Endothelial cell of umbilical vein (primary cell): ENCODE results near the gene STXBP5.

Source experiments
- FOS ChIP-seq: IDR thresholded peaks from 2 replicates; pipeline ENCODE4 v1.6.1; 2011; ENCODE audit warnings: mild to moderate bottlenecking, low read length, moderate library complexity, borderline replicate concordance; ENCODE audit not compliant: insufficient read depth
- GATA2 ChIP-seq: IDR thresholded peaks from 2 replicates; pipeline ENCODE4 v1.7.0; 2011; ENCODE audit warnings: low read depth, mild to moderate bottlenecking, moderate library complexity, mixed read lengths, low read length; ENCODE audit not compliant: insufficient read length, insufficient read depth
- MYC ChIP-seq: IDR thresholded peaks from one replicate; pipeline ENCODE4 v1.6.1; 2011; ENCODE audit warnings: mild to moderate bottlenecking, low read depth, low read length
- POLR2A ChIP-seq: IDR thresholded peaks from 2 replicates; pipeline ENCODE4 v1.6.1; 2012; ENCODE audit warnings: low read depth, mild to moderate bottlenecking, control low read depth, low read length
- TF ChIP-seq, protein P1 (sequence below), 2 donors: IDR thresholded peaks; 1 replicate in 1 of 2; 2 replicates in 1 of 2; pipeline ENCODE4 v1.5.1; 2011; ENCODE audit warnings: low read length in 2 of 2, mild to moderate bottlenecking in 2 of 2, moderate library complexity in 2 of 2, control low read depth in 1 of 2, inconsistent platforms in 1 of 2, low read depth in 1 of 2; ENCODE audit not compliant: insufficient read depth in 1 of 2; ENCODE audit errors: extremely low read depth in 1 of 2
- TF ChIP-seq, protein P2 (sequence below): IDR thresholded peaks from 2 replicates; pipeline ENCODE4 v1.6.1; 2011; ENCODE audit not compliant: insufficient read depth, insufficient read length

DNA sequence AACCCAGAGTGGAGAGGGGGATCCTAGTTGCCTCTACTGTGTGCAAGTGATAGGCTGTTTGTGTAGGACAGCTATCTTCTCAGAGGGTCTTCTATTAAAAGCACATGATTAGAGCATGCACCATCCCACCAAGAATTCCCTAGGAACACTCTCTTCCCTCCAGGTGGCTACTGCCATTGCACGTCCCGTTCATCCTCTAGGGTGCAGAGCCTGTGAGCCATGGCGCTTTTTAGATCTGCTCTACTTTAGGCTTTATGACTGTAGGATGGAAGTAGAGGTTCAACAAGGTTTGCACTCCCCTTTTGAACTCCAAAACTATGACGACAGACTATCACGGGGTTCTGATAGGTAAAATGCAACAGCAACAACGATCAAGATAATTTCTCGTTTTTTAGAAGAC is 213.7 kb downstream of the STXBP5 start:
- TF ChIP-seq MYC: no peak
- TF ChIP-seq, protein P1, sequence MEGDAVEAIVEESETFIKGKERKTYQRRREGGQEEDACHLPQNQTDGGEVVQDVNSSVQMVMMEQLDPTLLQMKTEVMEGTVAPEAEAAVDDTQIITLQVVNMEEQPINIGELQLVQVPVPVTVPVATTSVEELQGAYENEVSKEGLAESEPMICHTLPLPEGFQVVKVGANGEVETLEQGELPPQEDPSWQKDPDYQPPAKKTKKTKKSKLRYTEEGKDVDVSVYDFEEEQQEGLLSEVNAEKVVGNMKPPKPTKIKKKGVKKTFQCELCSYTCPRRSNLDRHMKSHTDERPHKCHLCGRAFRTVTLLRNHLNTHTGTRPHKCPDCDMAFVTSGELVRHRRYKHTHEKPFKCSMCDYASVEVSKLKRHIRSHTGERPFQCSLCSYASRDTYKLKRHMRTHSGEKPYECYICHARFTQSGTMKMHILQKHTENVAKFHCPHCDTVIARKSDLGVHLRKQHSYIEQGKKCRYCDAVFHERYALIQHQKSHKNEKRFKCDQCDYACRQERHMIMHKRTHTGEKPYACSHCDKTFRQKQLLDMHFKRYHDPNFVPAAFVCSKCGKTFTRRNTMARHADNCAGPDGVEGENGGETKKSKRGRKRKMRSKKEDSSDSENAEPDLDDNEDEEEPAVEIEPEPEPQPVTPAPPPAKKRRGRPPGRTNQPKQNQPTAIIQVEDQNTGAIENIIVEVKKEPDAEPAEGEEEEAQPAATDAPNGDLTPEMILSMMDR (IDR thresholded peaks at IDR 0.05; ENCODE audit: extremely low read depth in 1 of 2, insufficient read depth in 1 of 2, low read depth in 1 of 2, low read length in 2 of 2): no peak
- no peak for TF ChIP-seq FOS
- TF ChIP-seq POLR2A: no peak
- no peak for TF ChIP-seq GATA2
- TF ChIP-seq, protein P2, sequence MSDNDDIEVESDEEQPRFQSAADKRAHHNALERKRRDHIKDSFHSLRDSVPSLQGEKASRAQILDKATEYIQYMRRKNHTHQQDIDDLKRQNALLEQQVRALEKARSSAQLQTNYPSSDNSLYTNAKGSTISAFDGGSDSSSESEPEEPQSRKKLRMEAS: no peak
